ENCODE results near the gene BANP.
A peak's percentile ranks its signal among the peaks of the same experiment; 100 is the strongest.

Gene BANP

GRCh38 chr16:87939562-87940423, 11.4 kb upstream of the BANP start:
- TF ChIP-seq CTCF (IDR thresholded peaks at IDR 0.05; ENCODE audit: low read depth, low read length, missing control alignments) = no peak
- no peak overlapping the region for H3K4me3 ChIP-seq (replicated peaks; ENCODE audit: low read depth, low read length)
- no peak for DNase-seq (ENCODE audit: extremely low read depth, low read depth)

GRCh38 chr16:87942680-87943079, 8.6 kb upstream of the BANP start:
- H3K4me3 ChIP-seq (replicated peaks; ENCODE audit: low read depth, low read length) = no peak overlapping the region
- no peak for TF ChIP-seq CTCF (IDR thresholded peaks at IDR 0.05; ENCODE audit: low read depth, low read length, missing control alignments)
- no peak for DNase-seq (ENCODE audit: extremely low read depth, low read depth)

GRCh38 chr16:87945351-87946042, 5.7 kb upstream of the BANP start:
- no peak for DNase-seq (ENCODE audit: extremely low read depth, low read depth)
- H3K4me3 ChIP-seq (replicated peaks; ENCODE audit: low read depth, low read length) = peak overlapping the region; percentile 16
- TF ChIP-seq CTCF (IDR thresholded peaks at IDR 0.05; ENCODE audit: low read depth, low read length, missing control alignments) = no peak

GRCh38 chr16:87946596-87947347, 4.5 kb upstream of the BANP start:
- TF ChIP-seq CTCF (IDR thresholded peaks at IDR 0.05; ENCODE audit: low read depth, low read length, missing control alignments) = no peak
- DNase-seq (ENCODE audit: extremely low read depth, low read depth) = no peak
- H3K4me3 ChIP-seq (replicated peaks; ENCODE audit: low read depth, low read length) = no peak overlapping the region

- no peak for TF ChIP-seq CTCF (IDR thresholded peaks at IDR 0.05; ENCODE audit: low read depth, low read length, missing control alignments)
- DNase-seq (ENCODE audit: extremely low read depth, low read depth) = no peak
- no peak overlapping the region for H3K4me3 ChIP-seq (replicated peaks; ENCODE audit: low read depth, low read length)
Measured at GRCh38 chr16:87947356-87948118, 3.7 kb upstream of the BANP start.

GRCh38 chr16:87948119-87948545, 3.1 kb upstream of the BANP start:
- no peak for TF ChIP-seq CTCF (IDR thresholded peaks at IDR 0.05; ENCODE audit: low read depth, low read length, missing control alignments)
- H3K4me3 ChIP-seq (replicated peaks; ENCODE audit: low read depth, low read length) = no peak overlapping the region
- no peak for DNase-seq (ENCODE audit: extremely low read depth, low read depth)

Measured in HFF-Myc (cell line).